ENCODE data around the gene FMNL2.

The FMNL2 gene

DNA sequence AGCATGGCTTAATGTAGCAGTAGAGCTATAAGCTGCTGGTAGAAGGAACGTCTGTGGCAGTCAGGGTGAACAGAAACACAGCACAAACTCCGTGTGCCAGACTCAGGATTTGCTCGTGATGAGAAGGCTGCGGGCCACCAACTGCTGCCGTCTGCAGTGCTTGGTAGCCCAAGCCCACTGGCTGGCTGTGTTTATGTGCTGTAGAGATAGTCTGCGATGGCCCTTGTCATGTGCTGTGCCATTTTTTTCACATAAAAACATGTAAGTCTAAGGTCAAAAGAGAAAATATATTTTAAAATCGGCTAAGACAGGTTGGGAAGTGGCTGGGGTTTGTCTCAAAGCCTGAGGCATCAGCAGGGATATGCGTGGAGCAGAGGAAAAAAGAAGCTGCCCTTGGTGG lies 303.6 kb downstream of the FMNL2 start:
- Histone ChIP-seq H3K4me2 (ENCODE audit: low read length) (no peak overlapping the region), H3K36me3 (ENCODE audit: insufficient read depth, low read length) (no peaks in the 10 kb centered on the region), H3K9me2 (ENCODE audit: low read depth, low read length) (no peaks in the 10 kb centered on the region), H3K27ac (ENCODE audit: low read depth, low read length, poor library complexity, severe bottlenecking) (no peak overlapping the region), H3K4me1 (ENCODE audit: insufficient read depth, low read length, severe bottlenecking) (no peaks in the 10 kb centered on the region), H3F3A (ENCODE audit: insufficient read depth, low read length) (no peaks in the 10 kb centered on the region), H4K20me1 (ENCODE audit: insufficient read depth, low read length) (no peaks in the 10 kb centered on the region), H3K79me2 (ENCODE audit: insufficient read depth, low read length) (no peaks in the 10 kb centered on the region), H3K4me3 (ENCODE audit: low read depth, low read length, poor library complexity, severe bottlenecking) (no peak overlapping the region), H3K27me3 (ENCODE audit: insufficient read depth, low read length) (no peaks in the 10 kb centered on the region), H2AFZ (ENCODE audit: low read length) (no peak overlapping the region), H3K9ac (ENCODE audit: low read length) (no peak overlapping the region), H3K9me3 (ENCODE audit: low read length) (no peaks in the 10 kb centered on the region)
- no peak for TF ChIP-seq EZH2 (IDR thresholded peaks at IDR 0.05; ENCODE audit: borderline replicate concordance, low read length)
- TF ChIP-seq, protein P1, sequence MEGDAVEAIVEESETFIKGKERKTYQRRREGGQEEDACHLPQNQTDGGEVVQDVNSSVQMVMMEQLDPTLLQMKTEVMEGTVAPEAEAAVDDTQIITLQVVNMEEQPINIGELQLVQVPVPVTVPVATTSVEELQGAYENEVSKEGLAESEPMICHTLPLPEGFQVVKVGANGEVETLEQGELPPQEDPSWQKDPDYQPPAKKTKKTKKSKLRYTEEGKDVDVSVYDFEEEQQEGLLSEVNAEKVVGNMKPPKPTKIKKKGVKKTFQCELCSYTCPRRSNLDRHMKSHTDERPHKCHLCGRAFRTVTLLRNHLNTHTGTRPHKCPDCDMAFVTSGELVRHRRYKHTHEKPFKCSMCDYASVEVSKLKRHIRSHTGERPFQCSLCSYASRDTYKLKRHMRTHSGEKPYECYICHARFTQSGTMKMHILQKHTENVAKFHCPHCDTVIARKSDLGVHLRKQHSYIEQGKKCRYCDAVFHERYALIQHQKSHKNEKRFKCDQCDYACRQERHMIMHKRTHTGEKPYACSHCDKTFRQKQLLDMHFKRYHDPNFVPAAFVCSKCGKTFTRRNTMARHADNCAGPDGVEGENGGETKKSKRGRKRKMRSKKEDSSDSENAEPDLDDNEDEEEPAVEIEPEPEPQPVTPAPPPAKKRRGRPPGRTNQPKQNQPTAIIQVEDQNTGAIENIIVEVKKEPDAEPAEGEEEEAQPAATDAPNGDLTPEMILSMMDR (IDR thresholded peaks at IDR 0.05; ENCODE audit: low read length): no peak

DNA sequence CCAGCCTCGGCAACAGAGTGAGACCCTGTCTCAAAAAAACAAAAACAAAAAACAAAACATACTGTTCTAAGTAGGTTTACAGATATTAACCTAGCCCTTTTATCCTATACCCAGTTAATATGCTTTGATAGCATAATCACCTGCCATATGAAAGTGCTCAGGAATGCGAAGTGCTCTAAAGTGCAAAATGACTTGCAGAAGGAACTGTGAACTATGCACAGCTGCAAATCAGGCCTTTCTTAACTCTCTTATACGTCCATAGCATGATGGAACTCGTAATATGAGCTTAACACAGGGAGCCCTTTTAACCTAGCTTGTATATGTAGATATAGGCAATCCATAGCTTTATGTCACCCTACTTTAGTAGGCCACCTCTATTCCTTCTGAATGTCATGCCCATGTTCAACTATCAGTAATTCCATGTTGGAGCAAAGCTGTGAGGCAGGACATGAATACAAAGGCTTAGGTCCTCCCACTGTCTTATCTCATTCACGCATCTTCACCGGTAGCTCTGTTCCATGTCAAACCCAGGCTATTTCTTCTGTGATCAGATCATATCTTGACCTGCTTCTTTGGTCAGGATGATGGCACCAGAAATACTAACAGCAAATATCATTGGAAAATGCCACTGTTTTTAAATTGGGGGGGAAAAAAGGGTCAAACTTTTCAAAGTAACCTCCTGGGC lies 309.4 kb downstream of the FMNL2 start:
- no peaks in the 10 kb centered on the region for H3K4me1 ChIP-seq (ENCODE audit: insufficient read depth, low read length, severe bottlenecking)
- H3K4me3 ChIP-seq (ENCODE audit: low read depth, low read length, poor library complexity, severe bottlenecking): no peak overlapping the region
- no peaks in the 10 kb centered on the region for H3K36me3 ChIP-seq (ENCODE audit: insufficient read depth, low read length)
- H2AFZ ChIP-seq (ENCODE audit: low read length): no peak overlapping the region
- H3K4me2 ChIP-seq (ENCODE audit: low read length): no peak overlapping the region
- H4K20me1 ChIP-seq (ENCODE audit: insufficient read depth, low read length): no peaks in the 10 kb centered on the region
- no peaks in the 10 kb centered on the region for H3K9me3 ChIP-seq (ENCODE audit: low read length)
- TF ChIP-seq, protein P1 (IDR thresholded peaks at IDR 0.05; ENCODE audit: low read length): no peak
- TF ChIP-seq EZH2 (IDR thresholded peaks at IDR 0.05; ENCODE audit: borderline replicate concordance, low read length): no peak
- H3K79me2 ChIP-seq (ENCODE audit: insufficient read depth, low read length): no peaks in the 10 kb centered on the region
- H3K9ac ChIP-seq (ENCODE audit: low read length): no peak overlapping the region
- no peaks in the 10 kb centered on the region for H3K9me2 ChIP-seq (ENCODE audit: low read depth, low read length)
- no peaks in the 10 kb centered on the region for H3F3A ChIP-seq (ENCODE audit: insufficient read depth, low read length)
- no peak overlapping the region for H3K27ac ChIP-seq (ENCODE audit: low read depth, low read length, poor library complexity, severe bottlenecking)
- H3K27me3 ChIP-seq (ENCODE audit: insufficient read depth, low read length): no peaks in the 10 kb centered on the region

DNA sequence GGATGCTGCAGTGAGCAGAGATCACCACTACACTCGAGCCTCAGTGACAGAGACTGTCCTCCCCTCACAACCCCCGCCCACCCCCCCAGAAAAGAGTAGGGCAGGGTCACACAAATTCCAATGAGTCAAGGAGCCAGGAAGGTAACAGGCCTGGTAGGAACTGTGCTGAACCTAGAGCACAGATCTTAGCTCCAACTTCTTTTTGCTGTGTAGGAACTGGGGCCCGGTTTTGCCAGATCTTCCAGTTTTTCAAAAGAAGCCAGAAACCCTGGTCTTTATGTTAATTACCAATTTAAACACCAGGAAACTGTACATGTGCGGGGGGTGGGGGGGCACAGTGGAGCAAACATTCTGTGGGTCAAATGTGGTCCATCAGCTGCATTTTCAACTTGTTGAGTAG lies 311.3 kb downstream of the FMNL2 start:
- Histone ChIP-seq H3K9ac (ENCODE audit: low read length) (no peak overlapping the region), H3K4me3 (ENCODE audit: low read depth, low read length, poor library complexity, severe bottlenecking) (no peak overlapping the region), H3K27me3 (ENCODE audit: insufficient read depth, low read length) (no peaks in the 10 kb centered on the region), H4K20me1 (ENCODE audit: insufficient read depth, low read length) (no peaks in the 10 kb centered on the region), H3K36me3 (ENCODE audit: insufficient read depth, low read length) (peaks cover 8% of the 10 kb centered on the region), H3K79me2 (ENCODE audit: insufficient read depth, low read length) (no peaks in the 10 kb centered on the region), H3F3A (ENCODE audit: insufficient read depth, low read length) (no peaks in the 10 kb centered on the region), H3K4me1 (ENCODE audit: insufficient read depth, low read length, severe bottlenecking) (no peaks in the 10 kb centered on the region), H3K9me2 (ENCODE audit: low read depth, low read length) (no peaks in the 10 kb centered on the region), H3K9me3 (ENCODE audit: low read length) (no peaks in the 10 kb centered on the region), H3K27ac (ENCODE audit: low read depth, low read length, poor library complexity, severe bottlenecking) (no peak overlapping the region), H2AFZ (ENCODE audit: low read length) (no peak overlapping the region), H3K4me2 (ENCODE audit: low read length) (no peak overlapping the region)
- TF ChIP-seq, protein P1 (IDR thresholded peaks at IDR 0.05; ENCODE audit: low read length): no peak
- no peak for TF ChIP-seq EZH2 (IDR thresholded peaks at IDR 0.05; ENCODE audit: borderline replicate concordance, low read length)
